Brain microvascular endothelial cell (primary cell): ENCODE data around the gene ANKRD13A.
"Not testable (repeated sequence)": the region's sequence is repeated elsewhere in the genome, so short reads cannot be mapped to it uniquely, and the experiment has no call there.

Experiments used
- DNase-seq: peaks from one replicate; pipeline ENCODE4 v3.0.0-alpha.2; 2020
- H3K27ac ChIP-seq: fragments of 250-450 bp; sonication (Bioruptor Pico); 2 replicates; pipeline ENCODE4 v1.5.1; 2020; ENCODE audit warnings: mild to moderate bottlenecking, moderate library complexity
- H3K27me3 ChIP-seq: fragments of 250-450 bp; sonication (Bioruptor Pico); replicated peaks from 2 replicates; pipeline ENCODE4 v1.5.1; 2020; ENCODE audit warnings: mild to moderate bottlenecking
- H3K36me3 ChIP-seq: fragments of 250-450 bp; sonication (Bioruptor Pico); replicated peaks from 2 replicates; pipeline ENCODE4 v1.5.1; 2020; ENCODE audit warnings: mild to moderate bottlenecking
- H3K4me3 ChIP-seq: 2 replicates; pipeline ENCODE4 v1.5.1; 2011; ENCODE audit warnings: low read depth, mild to moderate bottlenecking, control low read depth, low read length, moderate library complexity
- CTCF ChIP-seq: IDR thresholded peaks from 2 replicates; pipeline ENCODE4 v1.5.1; 2011; ENCODE audit warnings: low read depth, mild to moderate bottlenecking, moderate library complexity, low read length, control low read depth, inconsistent platforms; ENCODE audit errors: missing control alignments
- in situ Hi-C: cut with HindIII; loops from 2 replicates; pipeline ENCODE4 v1.10.0; 2017; ENCODE audit warnings: low sequenced_read_pairs, low pct_ligation_motif_present

The ANKRD13A gene

GRCh38 chr12:110005319-110005973 lies 6.2 kb downstream of the ANKRD13A start:
- no peak for DNase-seq
- in situ Hi-C loops: no loop called here
- no peak for TF ChIP-seq CTCF
- no peak overlapping the region for H3K27ac ChIP-seq
- peaks cover 5% of the 10 kb centered on the region for H3K36me3 ChIP-seq
- no peaks in the 10 kb centered on the region for H3K27me3 ChIP-seq
- H3K4me3 ChIP-seq: no peak overlapping the region

GRCh38 chr12:110006115-110006514 lies 6.9 kb downstream of the ANKRD13A start:
- no peak overlapping the region for H3K4me3 ChIP-seq
- in situ Hi-C loops: no loop called here
- no peak for TF ChIP-seq CTCF
- peaks cover 5% of the 10 kb centered on the region for H3K36me3 ChIP-seq
- no peak for DNase-seq
- no peaks in the 10 kb centered on the region for H3K27me3 ChIP-seq
- no peak overlapping the region for H3K27ac ChIP-seq

DNA sequence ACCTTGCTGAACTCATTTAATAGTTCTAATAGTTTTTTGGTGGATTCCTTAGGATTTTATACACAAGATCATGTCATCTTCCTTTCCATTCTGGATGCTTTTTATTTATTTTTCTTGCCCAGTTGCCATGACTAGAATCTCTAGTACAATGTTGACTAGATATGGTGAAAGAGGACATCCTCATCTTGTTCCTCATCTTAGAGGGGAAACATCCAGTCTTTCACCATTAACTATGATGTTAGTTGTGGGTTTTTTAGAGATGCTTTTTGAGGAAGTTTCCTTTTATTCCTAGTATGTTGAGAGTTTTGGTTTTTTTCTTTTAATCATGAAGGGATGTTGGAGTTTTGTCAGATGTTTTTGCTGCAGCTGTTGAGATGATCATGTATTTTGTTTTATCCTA lies 8.7 kb downstream of the ANKRD13A start:
- no peaks in the 10 kb centered on the region for H3K27me3 ChIP-seq
- in situ Hi-C loops: no loop called here
- H3K36me3 ChIP-seq: peaks cover 5% of the 10 kb centered on the region
- H3K4me3 ChIP-seq: no peak overlapping the region
- H3K27ac ChIP-seq: no peak overlapping the region
- DNase-seq: no peak
- TF ChIP-seq CTCF: no peak

DNA sequence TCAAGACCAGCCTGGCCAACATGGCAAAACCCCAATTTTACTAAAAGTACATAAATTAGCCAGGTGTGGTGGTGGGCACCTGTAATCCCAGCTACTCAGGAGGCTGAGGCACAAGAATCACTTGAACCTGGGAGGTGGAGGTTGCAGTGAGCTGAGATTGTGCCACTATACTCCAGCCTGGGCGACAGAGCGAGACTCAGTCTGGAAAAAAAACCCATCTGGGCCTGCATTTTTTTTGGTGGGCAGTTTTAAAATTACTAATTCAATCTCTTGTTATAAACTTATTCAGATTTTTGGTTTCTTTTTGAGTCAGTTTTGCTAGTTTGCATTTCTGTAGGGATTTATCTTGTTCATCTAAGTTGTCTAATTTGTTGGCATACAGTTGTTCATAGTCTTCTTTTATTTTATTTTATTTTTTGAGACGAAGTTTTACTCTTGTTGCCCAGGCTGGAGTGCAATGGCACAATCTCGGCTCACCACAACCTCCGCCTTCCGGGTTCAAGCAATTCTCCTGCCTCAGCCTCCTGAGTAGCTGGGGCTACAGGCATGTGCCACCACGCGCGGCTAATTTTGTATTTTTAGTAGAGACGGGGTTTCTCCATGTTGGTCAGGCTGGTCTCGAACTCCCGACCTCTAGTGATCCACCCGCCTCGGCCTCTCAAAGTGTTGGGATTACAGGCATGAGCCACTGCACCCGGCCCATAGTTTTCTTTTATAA lies 9.6 kb downstream of the ANKRD13A start:
- in situ Hi-C loops, H3K36me3 ChIP-seq, H3K27me3 ChIP-seq, H3K27ac ChIP-seq, DNase-seq, H3K4me3 ChIP-seq: not testable (repeated sequence)

- in situ Hi-C loops: no loop called here
- Histone ChIP-seq H3K27me3 (no peaks in the 10 kb centered on the region), H3K4me3 (no peak overlapping the region), H3K36me3 (peaks cover 8% of the 10 kb centered on the region), H3K27ac (no peak overlapping the region)
- TF ChIP-seq CTCF: no peak
- no peak for DNase-seq
These were observed 11.9 kb downstream of the ANKRD13A start for GRCh38 chr12:110010853-110011723.

GRCh38 chr12:110012137-110012536 lies 12.9 kb downstream of the ANKRD13A start:
- Histone ChIP-seq H3K4me3 (no peak overlapping the region), H3K27ac (no peak overlapping the region), H3K36me3 (peaks cover 8% of the 10 kb centered on the region), H3K27me3 (no peaks in the 10 kb centered on the region)
- in situ Hi-C loops: no loop called here
- no peak for TF ChIP-seq CTCF
- DNase-seq: no peak
